Measurements from ENCODE around the gene PTPRU.

Gene PTPRU

GRCh38 chr1:29335573-29335972 lies 99.3 kb downstream of the PTPRU start:
- no peaks in the 10 kb centered on the region for H3K9me3 Mint-ChIP-seq
- ATAC-seq (replicated peaks; ENCODE audit: extremely low read depth, poor library complexity, severe bottlenecking) (no peak), DNase-seq (ENCODE audit: low spot score in 2 of 2) (no peak)
- H3K4me1 Mint-ChIP-seq, result no peaks in the 10 kb centered on the region
- H3K27ac Mint-ChIP-seq (ENCODE audit: low read depth), result no peak overlapping the region
- H3K4me3 Mint-ChIP-seq, result no peak overlapping the region
- peaks cover 65% of the 10 kb centered on the region for H3K27me3 Mint-ChIP-seq
- no peaks in the 10 kb centered on the region for H3K36me3 Mint-ChIP-seq (ENCODE audit: insufficient read depth)

GRCh38 chr1:29338908-29339575 lies 102.7 kb downstream of the PTPRU start:
- ATAC-seq (replicated peaks; ENCODE audit: extremely low read depth, poor library complexity, severe bottlenecking) (no peak), DNase-seq (ENCODE audit: low spot score in 2 of 2) (no peak)
- H3K36me3 Mint-ChIP-seq (ENCODE audit: insufficient read depth), result no peaks in the 10 kb centered on the region
- peaks cover 57% of the 10 kb centered on the region for H3K27me3 Mint-ChIP-seq
- no peak overlapping the region for H3K27ac Mint-ChIP-seq (ENCODE audit: low read depth)
- no peaks in the 10 kb centered on the region for H3K4me1 Mint-ChIP-seq
- H3K9me3 Mint-ChIP-seq, result no peaks in the 10 kb centered on the region
- no peak overlapping the region for H3K4me3 Mint-ChIP-seq

GRCh38 chr1:29341936-29342335 lies 105.6 kb downstream of the PTPRU start:
- Mint-ChIP-seq H3K36me3 (ENCODE audit: insufficient read depth) (no peaks in the 10 kb centered on the region), H3K9me3 (no peaks in the 10 kb centered on the region), H3K27ac (ENCODE audit: low read depth) (no peak overlapping the region), H3K4me1 (no peaks in the 10 kb centered on the region), H3K27me3 (peaks cover 72% of the 10 kb centered on the region), H3K4me3 (no peak overlapping the region)
- DNase-seq (ENCODE audit: low spot score in 2 of 2) (no peak), ATAC-seq (replicated peaks; ENCODE audit: extremely low read depth, poor library complexity, severe bottlenecking) (no peak)

- no peaks in the 10 kb centered on the region for H3K4me1 Mint-ChIP-seq
- peaks cover 68% of the 10 kb centered on the region for H3K27me3 Mint-ChIP-seq
- no peak for DNase-seq (ENCODE audit: low spot score in 2 of 2)
- no peaks in the 10 kb centered on the region for H3K9me3 Mint-ChIP-seq
- no peak for ATAC-seq (replicated peaks; ENCODE audit: extremely low read depth, poor library complexity, severe bottlenecking)
- H3K27ac Mint-ChIP-seq (ENCODE audit: low read depth), result no peak overlapping the region
- no peak overlapping the region for H3K4me3 Mint-ChIP-seq
- no peaks in the 10 kb centered on the region for H3K36me3 Mint-ChIP-seq (ENCODE audit: insufficient read depth)
These were observed 106.0 kb downstream of the PTPRU start for GRCh38 chr1:29342351-29342750.

GRCh38 chr1:29342983-29343382 lies 106.7 kb downstream of the PTPRU start:
- no peak for ATAC-seq (replicated peaks; ENCODE audit: extremely low read depth, poor library complexity, severe bottlenecking)
- Mint-ChIP-seq H3K27me3 (peaks cover 67% of the 10 kb centered on the region), H3K27ac (ENCODE audit: low read depth) (no peak overlapping the region), H3K9me3 (no peaks in the 10 kb centered on the region), H3K4me3 (no peak overlapping the region), H3K36me3 (ENCODE audit: insufficient read depth) (no peaks in the 10 kb centered on the region), H3K4me1 (no peaks in the 10 kb centered on the region)
- no peak for DNase-seq (ENCODE audit: low spot score in 2 of 2)

- ATAC-seq (replicated peaks; ENCODE audit: extremely low read depth, poor library complexity, severe bottlenecking) (no peak), DNase-seq (ENCODE audit: low spot score in 2 of 2) (no peak)
- Mint-ChIP-seq H3K27ac (ENCODE audit: low read depth) (no peak overlapping the region), H3K4me1 (no peaks in the 10 kb centered on the region), H3K4me3 (no peak overlapping the region), H3K27me3 (peaks cover 69% of the 10 kb centered on the region), H3K36me3 (ENCODE audit: insufficient read depth) (no peaks in the 10 kb centered on the region), H3K9me3 (no peaks in the 10 kb centered on the region)
These were observed 107.2 kb downstream of the PTPRU start for GRCh38 chr1:29343476-29343875.

GRCh38 chr1:29343908-29344307 lies 107.6 kb downstream of the PTPRU start:
- Mint-ChIP-seq H3K4me1 (no peaks in the 10 kb centered on the region), H3K27me3 (peaks cover 69% of the 10 kb centered on the region), H3K27ac (ENCODE audit: low read depth) (no peak overlapping the region), H3K9me3 (no peaks in the 10 kb centered on the region), H3K36me3 (ENCODE audit: insufficient read depth) (no peaks in the 10 kb centered on the region), H3K4me3 (no peak overlapping the region)
- DNase-seq (ENCODE audit: low spot score in 2 of 2) (no peak), ATAC-seq (replicated peaks; ENCODE audit: extremely low read depth, poor library complexity, severe bottlenecking) (no peak)

GRCh38 chr1:29344336-29344735 lies 108.0 kb downstream of the PTPRU start:
- no peaks in the 10 kb centered on the region for H3K36me3 Mint-ChIP-seq (ENCODE audit: insufficient read depth)
- no peak for ATAC-seq (replicated peaks; ENCODE audit: extremely low read depth, poor library complexity, severe bottlenecking)
- no peaks in the 10 kb centered on the region for H3K4me1 Mint-ChIP-seq
- no peak overlapping the region for H3K27ac Mint-ChIP-seq (ENCODE audit: low read depth)
- H3K4me3 Mint-ChIP-seq, result no peak overlapping the region
- H3K9me3 Mint-ChIP-seq, result no peaks in the 10 kb centered on the region
- no peak for DNase-seq (ENCODE audit: low spot score in 2 of 2)
- peaks cover 67% of the 10 kb centered on the region for H3K27me3 Mint-ChIP-seq

GRCh38 chr1:29346576-29346975 lies 110.3 kb downstream of the PTPRU start:
- no peak overlapping the region for H3K4me3 Mint-ChIP-seq

GRCh38 chr1:29349871-29350491 lies 113.7 kb downstream of the PTPRU start:
- Mint-ChIP-seq H3K36me3 (ENCODE audit: insufficient read depth) (no peaks in the 10 kb centered on the region), H3K27me3 (peaks cover 69% of the 10 kb centered on the region), H3K27ac (ENCODE audit: low read depth) (no peak overlapping the region), H3K9me3 (no peaks in the 10 kb centered on the region), H3K4me3 (no peak overlapping the region), H3K4me1 (no peaks in the 10 kb centered on the region)
- DNase-seq (ENCODE audit: low spot score in 2 of 2) (no peak), ATAC-seq (replicated peaks; ENCODE audit: extremely low read depth, poor library complexity, severe bottlenecking) (no peak)

More at GRCh38 chr1:29346576-29346975, 110.3 kb downstream of the PTPRU start:
- Mint-ChIP-seq H3K4me1 (no peaks in the 10 kb centered on the region), H3K27ac (ENCODE audit: low read depth) (no peak overlapping the region), H3K27me3 (peaks cover 68% of the 10 kb centered on the region), H3K36me3 (ENCODE audit: insufficient read depth) (no peaks in the 10 kb centered on the region), H3K9me3 (no peaks in the 10 kb centered on the region)
- DNase-seq (ENCODE audit: low spot score in 2 of 2) (no peak), ATAC-seq (replicated peaks; ENCODE audit: extremely low read depth, poor library complexity, severe bottlenecking) (no peak)

GRCh38 chr1:29352719-29353420 lies 116.5 kb downstream of the PTPRU start:
- Mint-ChIP-seq H3K4me1 (no peaks in the 10 kb centered on the region), H3K36me3 (ENCODE audit: insufficient read depth) (no peaks in the 10 kb centered on the region), H3K27me3 (peaks cover 83% of the 10 kb centered on the region), H3K4me3 (no peak overlapping the region), H3K9me3 (no peaks in the 10 kb centered on the region), H3K27ac (ENCODE audit: low read depth) (no peak overlapping the region)
- DNase-seq (ENCODE audit: low spot score in 2 of 2), result no peak
- no peak for ATAC-seq (replicated peaks; ENCODE audit: extremely low read depth, poor library complexity, severe bottlenecking)

GRCh38 chr1:29354511-29355098 lies 118.3 kb downstream of the PTPRU start:
- Mint-ChIP-seq H3K27ac (ENCODE audit: low read depth) (no peak overlapping the region), H3K36me3 (ENCODE audit: insufficient read depth) (no peaks in the 10 kb centered on the region), H3K4me1 (no peaks in the 10 kb centered on the region), H3K9me3 (no peaks in the 10 kb centered on the region), H3K27me3 (peaks cover 81% of the 10 kb centered on the region), H3K4me3 (no peak overlapping the region)
- ATAC-seq (replicated peaks; ENCODE audit: extremely low read depth, poor library complexity, severe bottlenecking) (no peak), DNase-seq (ENCODE audit: low spot score in 2 of 2) (no peak)

GRCh38 chr1:29355375-29355774 lies 119.1 kb downstream of the PTPRU start:
- Mint-ChIP-seq H3K27ac (ENCODE audit: low read depth) (no peak overlapping the region), H3K36me3 (ENCODE audit: insufficient read depth) (no peaks in the 10 kb centered on the region), H3K4me1 (no peaks in the 10 kb centered on the region), H3K4me3 (no peak overlapping the region), H3K27me3 (peaks cover 82% of the 10 kb centered on the region), H3K9me3 (no peaks in the 10 kb centered on the region)
- DNase-seq (ENCODE audit: low spot score in 2 of 2), result no peak
- ATAC-seq (replicated peaks; ENCODE audit: extremely low read depth, poor library complexity, severe bottlenecking), result no peak
